SK-N-MC (cell line): ENCODE measurements around the gene ABCB8.

Experiments used
- DNase-seq: peaks from one replicate; pipeline ENCODE4 v3.0.0-alpha.2; 2011; ENCODE audit warnings: low read depth, low spot score
- H3K27ac ChIP-seq: fragments of 200-600 bp; sonication (generic); 2 replicates; pipeline ENCODE4 v1.5.1; 2016; ENCODE audit warnings: mixed run types
- H3K36me3 ChIP-seq: fragments of 200-600 bp; sonication (generic); 2 replicates; pipeline ENCODE4 v1.6.1; 2017; ENCODE audit warnings: antibody characterized with exemption, low read length, mixed read lengths; ENCODE audit not compliant: insufficient read depth
- H3K4me3 ChIP-seq: fragments of 200-600 bp; sonication (generic); 2 replicates; pipeline ENCODE4 v1.5.1; 2016
- H3K9ac ChIP-seq: fragments of 200-600 bp; sonication (generic); 2 replicates; pipeline ENCODE4 v1.8.0; 2017; ENCODE audit warnings: mixed run types, mixed read lengths; ENCODE audit not compliant: insufficient read length
- H3K9me3 ChIP-seq: fragments of 200-600 bp; sonication (generic); 2 replicates; pipeline ENCODE4 v1.6.1; 2017; ENCODE audit warnings: low read depth, mild to moderate bottlenecking, antibody characterized with exemption, low read length, moderate library complexity, mixed read lengths
- EZH2 ChIP-seq: fragments of 200-600 bp; sonication (generic); IDR thresholded peaks from one replicate; pipeline ENCODE4 v1.6.1; 2017; ENCODE audit warnings: antibody characterized with exemption
- FOXP2 ChIP-seq: optimal IDR thresholded peaks from 2 replicates; pipeline ENCODE3; 2011; ENCODE audit warnings: mild to moderate bottlenecking, moderate library complexity; ENCODE audit not compliant: insufficient read depth; ENCODE audit errors: extremely low read length, control extremely low read depth
- POLR2AphosphoS5 ChIP-seq: IDR thresholded peaks from 2 replicates; pipeline ENCODE4 v1.6.1; 2012; ENCODE audit warnings: mild to moderate bottlenecking, low read depth, low read length, borderline replicate concordance

The ABCB8 gene

GRCh38 chr7:151003572-151003971 is 24.7 kb upstream of the ABCB8 start:
- no peak for DNase-seq
- Histone ChIP-seq H3K9ac (no peak overlapping the region), H3K36me3 (no peaks in the 10 kb centered on the region), H3K27ac (no peak overlapping the region), H3K9me3 (no peaks in the 10 kb centered on the region), H3K4me3 (no peak overlapping the region)
- no peak for TF ChIP-seq EZH2
- no peak for TF ChIP-seq POLR2AphosphoS5
- no peak for TF ChIP-seq FOXP2

DNA sequence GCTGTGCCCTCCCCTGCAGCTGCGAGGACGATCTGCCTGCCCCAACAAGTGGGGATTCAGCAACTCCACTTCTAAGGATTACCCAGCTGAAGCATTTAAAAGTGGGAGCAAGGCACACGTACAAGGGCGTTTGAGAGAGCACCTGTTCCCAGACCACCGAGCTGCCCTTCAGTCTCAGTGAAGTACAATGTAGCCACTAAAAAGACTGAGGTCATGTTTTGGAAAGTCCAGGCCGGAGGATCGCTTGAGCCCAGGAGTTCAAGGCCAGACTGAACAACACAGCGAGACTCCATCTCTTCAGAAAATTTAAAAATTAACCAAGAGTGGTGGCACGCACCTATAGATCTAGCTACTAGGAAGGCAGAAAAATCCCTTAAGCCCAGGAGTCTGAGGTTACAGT is 22.7 kb upstream of the ABCB8 start:
- H3K27ac ChIP-seq = no peak overlapping the region
- TF ChIP-seq POLR2AphosphoS5 (no peak), FOXP2 (no peak), EZH2 (no peak)
- H3K9me3 ChIP-seq = no peaks in the 10 kb centered on the region
- no peak overlapping the region for H3K9ac ChIP-seq
- H3K36me3 ChIP-seq = no peaks in the 10 kb centered on the region
- DNase-seq = no peak
- H3K4me3 ChIP-seq = no peak overlapping the region

- Histone ChIP-seq H3K36me3 (no peaks in the 10 kb centered on the region), H3K27ac (no peak overlapping the region), H3K4me3 (no peak overlapping the region), H3K9me3 (no peaks in the 10 kb centered on the region), H3K9ac (no peak overlapping the region)
- no peak for DNase-seq
- TF ChIP-seq POLR2AphosphoS5 (no peak), EZH2 (no peak), FOXP2 (no peak)
These were observed 21.5 kb upstream of the ABCB8 start for GRCh38 chr7:151006590-151007300.

- no peak for TF ChIP-seq POLR2AphosphoS5
- TF ChIP-seq EZH2 = no peak
- no peak for TF ChIP-seq FOXP2
- Histone ChIP-seq H3K9ac (no peak overlapping the region), H3K9me3 (no peaks in the 10 kb centered on the region), H3K27ac (no peak overlapping the region), H3K36me3 (no peaks in the 10 kb centered on the region), H3K4me3 (no peak overlapping the region)
- no peak for DNase-seq
These were observed 20.8 kb upstream of the ABCB8 start for GRCh38 chr7:151007469-151007898.

GRCh38 chr7:151008143-151008510 is 20.1 kb upstream of the ABCB8 start:
- TF ChIP-seq EZH2 (no peak), FOXP2 (no peak), POLR2AphosphoS5 (no peak)
- no peak overlapping the region for H3K4me3 ChIP-seq
- no peak overlapping the region for H3K9ac ChIP-seq
- H3K36me3 ChIP-seq = no peaks in the 10 kb centered on the region
- no peak for DNase-seq
- H3K9me3 ChIP-seq = no peaks in the 10 kb centered on the region
- no peak overlapping the region for H3K27ac ChIP-seq

DNA sequence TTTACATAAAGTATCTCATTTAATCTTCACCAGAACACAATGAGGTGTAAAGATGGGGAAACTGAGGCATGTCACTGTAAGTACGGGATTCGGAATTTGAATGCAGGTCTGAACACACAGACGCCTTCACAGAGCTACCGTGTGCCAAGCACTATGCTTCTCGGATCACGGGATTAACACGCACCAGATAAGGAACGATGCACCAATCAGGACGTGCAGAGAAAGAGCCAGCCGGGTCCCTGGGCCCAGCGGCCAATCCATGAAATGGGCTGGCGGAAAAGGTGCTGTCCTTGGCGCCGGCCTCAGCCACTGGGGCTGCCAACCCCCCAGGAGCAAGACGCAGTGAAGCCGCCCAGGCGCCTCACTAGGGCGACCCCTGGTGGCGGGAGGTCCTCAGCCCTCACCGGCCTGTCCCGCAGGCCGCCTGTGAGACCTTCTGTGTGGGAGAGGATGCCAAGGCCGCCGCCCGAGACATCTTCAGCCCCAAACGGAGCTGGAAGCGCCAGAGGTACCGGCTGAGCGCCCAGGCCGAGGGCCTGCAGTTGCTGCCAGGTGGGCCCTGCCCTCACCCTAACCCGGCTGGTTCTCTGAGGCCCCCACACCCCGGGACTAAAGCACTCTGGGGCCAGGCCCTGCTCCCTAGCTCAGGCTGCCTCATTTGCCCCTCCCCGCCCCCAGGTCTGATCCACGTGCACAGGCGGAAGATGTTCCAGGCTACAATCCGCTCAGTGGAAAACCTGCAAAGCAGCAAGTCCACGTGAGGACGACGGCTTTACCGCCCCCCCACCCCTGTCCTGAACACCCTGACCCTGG is 19.5 kb upstream of the ABCB8 start:
- DNase-seq = no peak
- Histone ChIP-seq H3K9ac (no peak overlapping the region), H3K27ac (no peak overlapping the region), H3K4me3 (no peak overlapping the region), H3K9me3 (no peaks in the 10 kb centered on the region), H3K36me3 (no peaks in the 10 kb centered on the region)
- TF ChIP-seq POLR2AphosphoS5 = no peak

- no peak overlapping the region for H3K4me3 ChIP-seq
- no peaks in the 10 kb centered on the region for H3K36me3 ChIP-seq
- no peak for DNase-seq
- TF ChIP-seq EZH2 = no peak
- no peak for TF ChIP-seq FOXP2
- TF ChIP-seq POLR2AphosphoS5 = no peak
- H3K27ac ChIP-seq = no peak overlapping the region
- H3K9me3 ChIP-seq = no peaks in the 10 kb centered on the region
- H3K9ac ChIP-seq = no peak overlapping the region
These were observed 18.8 kb upstream of the ABCB8 start for GRCh38 chr7:151009327-151010036.

DNA sequence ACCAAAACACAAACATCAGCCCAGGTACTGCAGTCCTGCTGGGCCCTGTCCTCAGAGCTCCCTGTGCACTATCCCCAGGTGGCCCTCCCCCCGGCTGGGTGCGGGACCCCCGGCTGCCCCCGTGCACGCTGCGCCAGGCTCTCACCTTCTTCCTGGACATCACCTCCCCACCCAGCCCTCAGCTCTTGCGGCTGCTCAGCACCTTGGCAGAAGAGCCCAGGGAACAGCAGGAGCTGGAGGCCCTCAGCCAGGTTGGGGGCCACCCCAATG is 18.3 kb upstream of the ABCB8 start:
- Histone ChIP-seq H3K36me3 (no peaks in the 10 kb centered on the region), H3K4me3 (no peak overlapping the region), H3K9ac (no peak overlapping the region), H3K9me3 (no peaks in the 10 kb centered on the region), H3K27ac (no peak overlapping the region)
- TF ChIP-seq EZH2 = no peak
- no peak for TF ChIP-seq POLR2AphosphoS5
- no peak for TF ChIP-seq FOXP2
- no peak for DNase-seq
